OCI-LY3 (cell line): ENCODE data around the gene TREX2.

ENCODE experiments used
- H2AFZ ChIP-seq: fragments of 200-600, 300-600 bp; shearing (Covaris generic); 2 replicates; pipeline ENCODE4 v1.6.0; 2014; ENCODE audit warnings: antibody characterized with exemption, low read depth, low read length
- H3K27ac ChIP-seq: fragments of 200-600, 300-600 bp; sonication (generic); 2 replicates; pipeline ENCODE4 v1.5.1; 2014; ENCODE audit warnings: mild to moderate bottlenecking, low read length, moderate library complexity, mixed read lengths
- H3K27me3 ChIP-seq: fragments of 200-600, 300-600 bp; sonication (generic); 2 replicates; pipeline ENCODE4 v1.6.1; 2014; ENCODE audit warnings: low read depth, low read length, mixed read lengths
- H3K36me3 ChIP-seq: fragments of 200-600, 300-600 bp; sonication (generic); replicated peaks from 2 replicates; pipeline ENCODE3; 2014; ENCODE audit warnings: low read depth, low read length, mixed read lengths
- H3K4me1 ChIP-seq: fragments of 300-600, 200-600 bp; sonication (generic); 2 replicates; pipeline ENCODE4 v1.6.1; 2014; ENCODE audit warnings: low read length, mixed read lengths
- H3K4me2 ChIP-seq: fragments of 200-600, 300-600 bp; sonication (generic); 2 replicates; pipeline ENCODE4 v1.6.1; 2014; ENCODE audit warnings: low read length, mixed read lengths
- H3K4me3 ChIP-seq: fragments of 300-600, 200-600 bp; sonication (generic); 2 replicates; pipeline ENCODE4 v1.5.1; 2014; ENCODE audit warnings: antibody characterized with exemption, mild to moderate bottlenecking, low read length, moderate library complexity
- H3K79me2 ChIP-seq: fragments of 300-600, 200-600 bp; shearing (Covaris generic); 2 replicates; pipeline ENCODE4 v1.6.1; 2014; ENCODE audit warnings: mild to moderate bottlenecking, low read length, mixed read lengths
- H3K9ac ChIP-seq: fragments of 300-600, 200-600 bp; shearing (Covaris generic); 2 replicates; pipeline ENCODE4 v1.6.0; 2014; ENCODE audit warnings: mild to moderate bottlenecking, low read length, moderate library complexity
- H3K9me3 ChIP-seq: fragments of 200-600, 300-600 bp; shearing (Covaris generic); 2 replicates; pipeline ENCODE4 v1.6.1; 2014; ENCODE audit warnings: low read length, mixed read lengths; ENCODE audit not compliant: insufficient read depth
- H4K20me1 ChIP-seq: fragments of 200-600, 300-600 bp; sonication (generic); 2 replicates; pipeline ENCODE4 v1.6.1; 2016; ENCODE audit warnings: low read length, mixed read lengths; ENCODE audit not compliant: insufficient read depth
- EZH2phosphoT487 ChIP-seq: fragments of 200-600 bp; shearing (Covaris generic); IDR thresholded peaks from 2 replicates; pipeline ENCODE4 v1.6.1; 2018; ENCODE audit warnings: antibody characterized with exemption, mixed run types, low read depth
- TF ChIP-seq, protein P1 (sequence below): fragments of 200-600, 300-600 bp; sonication (generic); IDR thresholded peaks from 2 replicates; pipeline ENCODE4 v1.5.1; 2014; ENCODE audit warnings: antibody characterized with exemption, low read length, low read depth

Gene TREX2

GRCh38 chrX:153441296-153441695, 4.6 kb downstream of the TREX2 start:
- Histone ChIP-seq H3K9ac (no peak overlapping the region), H2AFZ (no peak overlapping the region), H3K4me2 (no peak overlapping the region), H3K9me3 (no peaks in the 10 kb centered on the region), H3K4me1 (no peaks in the 10 kb centered on the region), H3K27me3 (no peaks in the 10 kb centered on the region), H3K27ac (no peak overlapping the region), H3K79me2 (no peaks in the 10 kb centered on the region), H3K4me3 (no peak overlapping the region), H4K20me1 (no peaks in the 10 kb centered on the region), H3K36me3 (no peaks in the 10 kb centered on the region)
- TF ChIP-seq, protein P1, sequence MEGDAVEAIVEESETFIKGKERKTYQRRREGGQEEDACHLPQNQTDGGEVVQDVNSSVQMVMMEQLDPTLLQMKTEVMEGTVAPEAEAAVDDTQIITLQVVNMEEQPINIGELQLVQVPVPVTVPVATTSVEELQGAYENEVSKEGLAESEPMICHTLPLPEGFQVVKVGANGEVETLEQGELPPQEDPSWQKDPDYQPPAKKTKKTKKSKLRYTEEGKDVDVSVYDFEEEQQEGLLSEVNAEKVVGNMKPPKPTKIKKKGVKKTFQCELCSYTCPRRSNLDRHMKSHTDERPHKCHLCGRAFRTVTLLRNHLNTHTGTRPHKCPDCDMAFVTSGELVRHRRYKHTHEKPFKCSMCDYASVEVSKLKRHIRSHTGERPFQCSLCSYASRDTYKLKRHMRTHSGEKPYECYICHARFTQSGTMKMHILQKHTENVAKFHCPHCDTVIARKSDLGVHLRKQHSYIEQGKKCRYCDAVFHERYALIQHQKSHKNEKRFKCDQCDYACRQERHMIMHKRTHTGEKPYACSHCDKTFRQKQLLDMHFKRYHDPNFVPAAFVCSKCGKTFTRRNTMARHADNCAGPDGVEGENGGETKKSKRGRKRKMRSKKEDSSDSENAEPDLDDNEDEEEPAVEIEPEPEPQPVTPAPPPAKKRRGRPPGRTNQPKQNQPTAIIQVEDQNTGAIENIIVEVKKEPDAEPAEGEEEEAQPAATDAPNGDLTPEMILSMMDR = no peak
- TF ChIP-seq EZH2phosphoT487 = no peak

DNA sequence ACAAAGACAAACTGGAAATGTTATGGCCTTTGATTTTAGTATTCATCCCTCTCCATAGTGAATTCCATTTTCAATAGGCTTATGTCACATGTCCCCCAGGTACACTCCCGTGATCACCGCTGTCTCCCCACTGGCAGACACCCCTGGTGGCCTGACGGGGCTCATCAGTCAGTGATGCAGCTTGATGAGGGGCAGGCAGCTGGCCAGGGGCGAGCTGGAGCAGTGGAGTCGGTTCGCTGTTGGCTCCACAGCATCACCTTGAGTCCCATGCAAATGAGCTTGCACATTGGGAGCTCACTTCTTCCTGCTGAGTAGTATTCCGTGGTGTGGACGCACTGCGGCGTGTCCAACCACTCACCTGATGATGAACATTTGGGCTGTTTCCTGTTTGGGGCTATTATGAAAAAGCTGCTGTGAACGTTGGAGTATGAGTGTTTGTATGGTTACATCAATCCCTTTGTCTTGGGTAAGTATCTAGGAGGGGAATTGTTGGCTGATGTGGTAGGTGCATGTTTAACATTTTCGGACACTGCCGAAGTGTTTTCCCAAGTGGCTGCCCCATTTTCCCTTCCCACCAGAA, 5.2 kb downstream of the TREX2 start:
- H2AFZ ChIP-seq = no peak overlapping the region
- H3K79me2 ChIP-seq = no peaks in the 10 kb centered on the region
- no peak overlapping the region for H3K9ac ChIP-seq
- no peak overlapping the region for H3K4me3 ChIP-seq
- no peaks in the 10 kb centered on the region for H3K36me3 ChIP-seq
- TF ChIP-seq, protein P1 = no peak
- no peak for TF ChIP-seq EZH2phosphoT487
- no peaks in the 10 kb centered on the region for H3K27me3 ChIP-seq
- H3K4me1 ChIP-seq = no peaks in the 10 kb centered on the region
- H3K4me2 ChIP-seq = no peak overlapping the region
- no peak overlapping the region for H3K27ac ChIP-seq
- H4K20me1 ChIP-seq = no peaks in the 10 kb centered on the region
- no peaks in the 10 kb centered on the region for H3K9me3 ChIP-seq

- TF ChIP-seq, protein P1 = no peak
- no peak for TF ChIP-seq EZH2phosphoT487
- Histone ChIP-seq H4K20me1 (no peaks in the 10 kb centered on the region), H3K4me1 (no peaks in the 10 kb centered on the region), H3K4me2 (no peak overlapping the region), H3K27ac (no peak overlapping the region), H3K4me3 (no peak overlapping the region), H3K9ac (no peak overlapping the region), H2AFZ (no peak overlapping the region), H3K36me3 (no peaks in the 10 kb centered on the region), H3K27me3 (no peaks in the 10 kb centered on the region), H3K79me2 (no peaks in the 10 kb centered on the region), H3K9me3 (no peaks in the 10 kb centered on the region)
Measured at GRCh38 chrX:153439977-153440376, 5.9 kb downstream of the TREX2 start.

GRCh38 chrX:153438532-153438931, 7.3 kb downstream of the TREX2 start:
- H3K9ac ChIP-seq = no peak overlapping the region
- no peak overlapping the region for H3K27ac ChIP-seq
- H3K79me2 ChIP-seq = no peaks in the 10 kb centered on the region
- no peak overlapping the region for H3K4me3 ChIP-seq
- H3K27me3 ChIP-seq = no peaks in the 10 kb centered on the region
- H3K36me3 ChIP-seq = no peaks in the 10 kb centered on the region
- no peak for TF ChIP-seq EZH2phosphoT487
- TF ChIP-seq, protein P1 = peak; percentile 53
- H3K4me2 ChIP-seq = peak overlapping the region; percentile 26; the same call in 1 of the 2 replicates
- H3K9me3 ChIP-seq = no peaks in the 10 kb centered on the region
- no peak overlapping the region for H2AFZ ChIP-seq
- no peaks in the 10 kb centered on the region for H3K4me1 ChIP-seq
- H4K20me1 ChIP-seq = no peaks in the 10 kb centered on the region
